ENCODE data around the gene MDM4.

Gene MDM4

GRCh38 chr1:204571631-204572030 lies 55.4 kb downstream of the MDM4 start:
- ATAC-seq (no peak), DNase-seq (ENCODE audit: low spot score in 2 of 2) (no peak)
- Mint-ChIP-seq H3K36me3 (peaks cover 46% of the 10 kb centered on the region), H3K4me3 (no peak overlapping the region), H3K4me1 (no peaks in the 10 kb centered on the region), H3K9me3 (no peaks in the 10 kb centered on the region), H3K27ac (no peak overlapping the region)

- peaks cover 34% of the 10 kb centered on the region for H3K36me3 Mint-ChIP-seq
- H3K27ac Mint-ChIP-seq: peak overlapping the region; percentile 35
- no peak overlapping the region for H3K4me3 Mint-ChIP-seq
Measured at GRCh38 chr1:204572923-204573922, 57.0 kb downstream of the MDM4 start.

DNA sequence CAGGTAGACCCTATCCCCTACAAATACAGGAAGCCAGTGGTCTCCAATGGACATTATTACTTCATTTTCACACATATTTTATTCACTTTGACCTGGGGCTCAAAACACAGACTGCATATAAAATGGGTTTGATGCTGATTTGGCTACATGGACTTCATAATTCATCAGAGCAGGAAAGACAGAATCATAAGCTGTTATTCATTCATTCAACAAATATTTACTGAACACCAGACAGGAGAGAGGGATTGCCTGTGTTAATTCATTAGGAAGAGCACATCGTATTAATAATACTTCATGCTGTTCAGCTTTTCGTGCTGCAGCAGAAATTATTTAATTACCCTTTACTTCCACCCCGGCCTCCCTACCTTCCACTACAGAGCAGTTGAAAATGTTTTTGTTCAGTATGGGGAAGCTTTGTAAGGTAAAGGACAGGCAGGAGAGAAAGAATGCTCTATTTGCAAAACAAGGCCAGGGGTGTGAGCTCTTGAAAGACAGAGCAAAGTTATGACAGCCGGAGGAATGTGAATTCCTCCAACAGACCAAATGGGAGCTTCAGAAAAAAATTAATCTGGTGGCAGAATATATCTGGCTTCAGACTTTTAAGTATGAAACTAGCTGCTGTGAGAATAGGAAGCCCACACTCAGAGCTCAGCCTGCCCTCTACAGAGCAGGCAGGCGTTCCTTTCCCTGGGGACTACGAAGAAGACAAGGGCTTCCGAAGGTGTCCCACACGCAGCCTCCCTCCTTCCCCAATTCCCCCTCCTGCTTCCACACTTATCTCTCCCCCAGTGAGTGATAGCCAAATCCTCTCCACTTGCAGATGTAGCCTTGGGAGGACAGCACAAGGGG lies 58.0 kb downstream of the MDM4 start:
- H3K27ac Mint-ChIP-seq: no peak overlapping the region
- H3K4me3 Mint-ChIP-seq: no peak overlapping the region
- peaks cover 9% of the 10 kb centered on the region for H3K4me1 Mint-ChIP-seq
- H3K36me3 Mint-ChIP-seq: peaks cover 39% of the 10 kb centered on the region
- H3K9me3 Mint-ChIP-seq: no peaks in the 10 kb centered on the region
- ATAC-seq: no peak
- DNase-seq (ENCODE audit: low spot score in 2 of 2): no peak

More at GRCh38 chr1:204572923-204573922, 57.0 kb downstream of the MDM4 start:
- Mint-ChIP-seq H3K9me3 (no peaks in the 10 kb centered on the region), H3K4me1 (no peaks in the 10 kb centered on the region)
- ATAC-seq: no peak
- DNase-seq (ENCODE audit: low spot score in 2 of 2): no peak

GRCh38 chr1:204574865-204575163 lies 58.6 kb downstream of the MDM4 start:
- H3K4me3 Mint-ChIP-seq: no peak overlapping the region
- no peak for DNase-seq (ENCODE audit: low spot score in 2 of 2)
- H3K36me3 Mint-ChIP-seq: peaks cover 42% of the 10 kb centered on the region
- no peak overlapping the region for H3K27ac Mint-ChIP-seq
- no peak for ATAC-seq
- peaks cover 13% of the 10 kb centered on the region for H3K4me1 Mint-ChIP-seq
- H3K9me3 Mint-ChIP-seq: no peaks in the 10 kb centered on the region

- Mint-ChIP-seq H3K9me3 (no peaks in the 10 kb centered on the region), H3K4me1 (peaks cover 20% of the 10 kb centered on the region), H3K27ac (peak overlapping the region; percentile 62), H3K36me3 (peaks cover 43% of the 10 kb centered on the region), H3K4me3 (no peak overlapping the region)
- no peak for DNase-seq (ENCODE audit: low spot score in 2 of 2)
- no peak for ATAC-seq
Measured at GRCh38 chr1:204575221-204576190, 59.3 kb downstream of the MDM4 start.

GRCh38 chr1:204576422-204576821 lies 60.2 kb downstream of the MDM4 start:
- H3K36me3 Mint-ChIP-seq: peaks cover 35% of the 10 kb centered on the region
- peaks cover 20% of the 10 kb centered on the region for H3K4me1 Mint-ChIP-seq
- no peak for DNase-seq (ENCODE audit: low spot score in 2 of 2)
- H3K4me3 Mint-ChIP-seq: no peak overlapping the region
- H3K9me3 Mint-ChIP-seq: no peaks in the 10 kb centered on the region
- ATAC-seq: no peak
- H3K27ac Mint-ChIP-seq: peak overlapping the region; percentile 62

- Mint-ChIP-seq H3K9me3 (no peaks in the 10 kb centered on the region), H3K36me3 (peaks cover 27% of the 10 kb centered on the region), H3K27ac (peak overlapping the region; percentile 93), H3K4me1 (peaks cover 20% of the 10 kb centered on the region), H3K4me3 (peak overlapping the region; percentile 70)
- DNase-seq (ENCODE audit: low spot score in 2 of 2) (no peak), ATAC-seq (no peak)
Measured at GRCh38 chr1:204577794-204578478, 61.7 kb downstream of the MDM4 start.

GRCh38 chr1:204578867-204579664 lies 62.9 kb downstream of the MDM4 start:
- DNase-seq (ENCODE audit: low spot score in 2 of 2): no peak
- H3K4me3 Mint-ChIP-seq: peak overlapping the region; percentile 70
- peak overlapping the region; percentile 93 for H3K27ac Mint-ChIP-seq
- peaks cover 20% of the 10 kb centered on the region for H3K4me1 Mint-ChIP-seq
- peak; percentile 66 for ATAC-seq
- H3K36me3 Mint-ChIP-seq: peaks cover 20% of the 10 kb centered on the region
- H3K9me3 Mint-ChIP-seq: no peaks in the 10 kb centered on the region

GRCh38 chr1:204579681-204580080 lies 63.5 kb downstream of the MDM4 start:
- H3K9me3 Mint-ChIP-seq: no peaks in the 10 kb centered on the region
- DNase-seq (ENCODE audit: low spot score in 2 of 2) (no peak), ATAC-seq (no peak)
- peak overlapping the region; percentile 70 for H3K4me3 Mint-ChIP-seq
- peak overlapping the region; percentile 44 for H3K27ac Mint-ChIP-seq
- peaks cover 18% of the 10 kb centered on the region for H3K36me3 Mint-ChIP-seq
- H3K4me1 Mint-ChIP-seq: peaks cover 20% of the 10 kb centered on the region

GRCh38 chr1:204580862-204581261 lies 64.7 kb downstream of the MDM4 start:
- Mint-ChIP-seq H3K36me3 (peaks cover 18% of the 10 kb centered on the region), H3K9me3 (no peaks in the 10 kb centered on the region), H3K4me1 (peaks cover 29% of the 10 kb centered on the region), H3K4me3 (no peak overlapping the region), H3K27ac (peak overlapping the region; percentile 44)
- ATAC-seq (no peak), DNase-seq (ENCODE audit: low spot score in 2 of 2) (no peak)

GRCh38 chr1:204581759-204582158 lies 65.6 kb downstream of the MDM4 start:
- Mint-ChIP-seq H3K4me3 (no peak overlapping the region), H3K4me1 (peaks cover 29% of the 10 kb centered on the region), H3K9me3 (no peaks in the 10 kb centered on the region), H3K36me3 (peaks cover 18% of the 10 kb centered on the region), H3K27ac (no peak overlapping the region)
- ATAC-seq (no peak), DNase-seq (ENCODE audit: low spot score in 2 of 2) (no peak)

DNA sequence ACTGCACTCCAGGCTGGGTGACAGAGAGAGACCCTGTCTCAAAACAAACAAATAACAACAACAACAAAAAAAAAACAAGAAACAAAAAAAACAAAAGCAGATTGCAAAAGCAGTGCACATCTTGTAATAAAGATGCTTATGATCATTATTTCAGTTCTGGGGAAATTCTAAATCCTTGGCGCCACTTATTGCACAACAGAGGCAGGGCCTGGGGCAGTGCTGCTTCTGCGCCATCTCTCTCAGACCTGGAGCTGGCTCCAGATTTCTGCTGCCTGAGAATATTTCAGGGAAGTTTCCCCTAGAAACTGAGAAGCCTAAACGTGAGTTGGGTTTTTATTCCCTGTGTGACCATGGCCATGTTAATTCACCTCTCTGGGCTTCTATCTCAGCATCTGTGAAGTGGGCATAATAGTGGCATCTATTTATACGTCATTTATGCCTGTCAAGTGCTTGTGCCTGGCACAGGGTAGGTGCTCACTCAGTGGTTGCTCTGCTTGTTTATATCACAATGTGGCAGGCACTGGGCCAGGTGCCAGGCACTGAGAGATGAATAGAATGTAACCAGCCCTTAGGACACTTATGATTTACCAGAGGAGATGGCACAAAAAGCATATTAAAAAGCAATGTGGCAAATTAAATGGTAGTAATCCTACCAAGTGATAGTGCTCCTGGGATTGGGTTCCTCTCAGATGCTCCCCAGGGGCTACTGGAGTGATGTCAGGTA lies 67.9 kb downstream of the MDM4 start:
- H3K36me3 Mint-ChIP-seq: peaks cover 12% of the 10 kb centered on the region
- H3K9me3 Mint-ChIP-seq: no peaks in the 10 kb centered on the region
- DNase-seq (ENCODE audit: low spot score in 2 of 2): no peak
- peak overlapping the region; percentile 71 for H3K27ac Mint-ChIP-seq
- H3K4me1 Mint-ChIP-seq: peaks cover 21% of the 10 kb centered on the region
- no peak overlapping the region for H3K4me3 Mint-ChIP-seq
- no peak for ATAC-seq

GRCh38 chr1:204584699-204585372 lies 68.6 kb downstream of the MDM4 start:
- Mint-ChIP-seq H3K9me3 (no peaks in the 10 kb centered on the region), H3K4me1 (peaks cover 16% of the 10 kb centered on the region), H3K27ac (peak overlapping the region; percentile 71), H3K36me3 (peaks cover 8% of the 10 kb centered on the region), H3K4me3 (peak overlapping the region; percentile 19)
- ATAC-seq (peak; percentile 60), DNase-seq (ENCODE audit: low spot score in 2 of 2) (no peak)

Data from stimulated activated effector memory CD8-positive, alpha-beta T cell treated with anti-CD3 and anti-CD28 coated beads, Interleukin-12 subunit alpha, Interleukin-12 subunit beta, amount 100 ng/mL, for 72 hours (primary cell).